WTC11 (cell line): ENCODE data around the gene CDCA5. TPM values are rescaled to one million over a fixed set of nuclear protein-coding genes. Genes with fewer than 3 reads are reported as not detected.

Experiments
- ELF4 ChIP-seq: sonication (generic); formaldehyde crosslinking; IDR thresholded peaks from 2 replicates; pipeline ENCODE4 v1.8.1; 2022; ENCODE audit warnings: low read depth, mild to moderate bottlenecking, moderate library complexity, missing genetic modification reagents
- GABPB1 ChIP-seq: sonication (generic); formaldehyde crosslinking; IDR thresholded peaks from 2 replicates; pipeline ENCODE4 v1.8.1; 2023; ENCODE audit warnings: mild to moderate bottlenecking, missing genetic modification reagents
- JUN ChIP-seq: sonication (generic); formaldehyde crosslinking; IDR thresholded peaks from 2 replicates; pipeline ENCODE4 v1.8.0; 2023; ENCODE audit warnings: mild to moderate bottlenecking, missing genetic modification reagents
- KAT7 ChIP-seq: sonication (generic); formaldehyde crosslinking; IDR thresholded peaks from 2 replicates; pipeline ENCODE4 v1.8.1; 2023; ENCODE audit warnings: missing genetic modification reagents, mild to moderate bottlenecking, borderline replicate concordance
- MXD4 ChIP-seq: fragments of 250-450 bp; sonication (Bioruptor Pico); IDR thresholded peaks from 2 replicates; pipeline ENCODE4 v1.8.0; 2021; ENCODE audit warnings: mild to moderate bottlenecking, moderate library complexity, borderline replicate concordance
- RELA ChIP-seq: sonication (generic); formaldehyde crosslinking; IDR thresholded peaks from 2 replicates; pipeline ENCODE4 v1.8.1; 2022; ENCODE audit warnings: missing genetic modification reagents, mild to moderate bottlenecking, borderline replicate concordance
- SOX15 ChIP-seq: fragments of 250-450 bp; sonication (Bioruptor Pico); IDR thresholded peaks from 2 replicates; pipeline ENCODE4 v1.9.0; 2021; ENCODE audit warnings: mild to moderate bottlenecking
- TEAD4 ChIP-seq: sonication (generic); formaldehyde crosslinking; IDR thresholded peaks from 2 replicates; pipeline ENCODE4 v1.8.0; 2022; ENCODE audit warnings: mild to moderate bottlenecking, missing genetic modification reagents
- total RNA-seq: library from RNA; stranded (reverse); gene quantifications from 3 replicates; pipeline ENCODE4 v1.2.3, GENCODE V29; 2021
- TF ChIP-seq, protein P1 (sequence below): sonication (generic); formaldehyde crosslinking; IDR thresholded peaks from 2 replicates; pipeline ENCODE4 v1.8.1; 2023; ENCODE audit warnings: mild to moderate bottlenecking, missing genetic modification reagents
- TF ChIP-seq, protein P2 (sequence below): sonication (generic); formaldehyde crosslinking; conservative IDR thresholded peaks from 2 replicates; pipeline ENCODE4 v1.8.1; 2022; ENCODE audit warnings: mild to moderate bottlenecking, missing genetic modification reagents
- TF ChIP-seq, protein P3 (sequence below): sonication (generic); formaldehyde crosslinking; IDR thresholded peaks from 2 replicates; pipeline ENCODE4 v1.8.1; 2023; ENCODE audit warnings: mild to moderate bottlenecking, missing genetic modification reagents
- TF ChIP-seq, protein P4 (sequence below): sonication (generic); formaldehyde crosslinking; IDR thresholded peaks from 2 replicates; pipeline ENCODE4 v1.8.1; 2022; ENCODE audit warnings: missing genetic modification reagents, borderline replicate concordance
- TF ChIP-seq, protein P5 (sequence below): fragments of 250-450 bp; sonication (Bioruptor Pico); IDR thresholded peaks from 2 replicates; pipeline ENCODE4 v2.1.2; 2022; ENCODE audit warnings: mild to moderate bottlenecking, moderate library complexity
- TF ChIP-seq, protein P6 (sequence below): sonication (generic); formaldehyde crosslinking; IDR thresholded peaks from 2 replicates; pipeline ENCODE4 v1.8.1; 2023; ENCODE audit warnings: mild to moderate bottlenecking, missing genetic modification reagents, moderate library complexity
- TF ChIP-seq, protein P7 (sequence below): sonication (generic); formaldehyde crosslinking; IDR thresholded peaks from 2 replicates; pipeline ENCODE4 v1.8.0; 2023; ENCODE audit warnings: mild to moderate bottlenecking, missing genetic modification reagents
- TF ChIP-seq, protein P8 (sequence below): sonication (generic); formaldehyde crosslinking; conservative IDR thresholded peaks from 2 replicates; pipeline ENCODE4 v1.8.1; 2023; ENCODE audit warnings: mild to moderate bottlenecking, low read depth, missing genetic modification reagents, moderate library complexity
- TF ChIP-seq, protein P9 (sequence below): sonication (generic); formaldehyde crosslinking; IDR thresholded peaks from 2 replicates; pipeline ENCODE4 v1.8.0; 2023; ENCODE audit warnings: missing genetic modification reagents, mild to moderate bottlenecking, borderline replicate concordance

Gene CDCA5
- total RNA-seq, 1 experiment from 2014 or later = 95.9 TPM

DNA sequence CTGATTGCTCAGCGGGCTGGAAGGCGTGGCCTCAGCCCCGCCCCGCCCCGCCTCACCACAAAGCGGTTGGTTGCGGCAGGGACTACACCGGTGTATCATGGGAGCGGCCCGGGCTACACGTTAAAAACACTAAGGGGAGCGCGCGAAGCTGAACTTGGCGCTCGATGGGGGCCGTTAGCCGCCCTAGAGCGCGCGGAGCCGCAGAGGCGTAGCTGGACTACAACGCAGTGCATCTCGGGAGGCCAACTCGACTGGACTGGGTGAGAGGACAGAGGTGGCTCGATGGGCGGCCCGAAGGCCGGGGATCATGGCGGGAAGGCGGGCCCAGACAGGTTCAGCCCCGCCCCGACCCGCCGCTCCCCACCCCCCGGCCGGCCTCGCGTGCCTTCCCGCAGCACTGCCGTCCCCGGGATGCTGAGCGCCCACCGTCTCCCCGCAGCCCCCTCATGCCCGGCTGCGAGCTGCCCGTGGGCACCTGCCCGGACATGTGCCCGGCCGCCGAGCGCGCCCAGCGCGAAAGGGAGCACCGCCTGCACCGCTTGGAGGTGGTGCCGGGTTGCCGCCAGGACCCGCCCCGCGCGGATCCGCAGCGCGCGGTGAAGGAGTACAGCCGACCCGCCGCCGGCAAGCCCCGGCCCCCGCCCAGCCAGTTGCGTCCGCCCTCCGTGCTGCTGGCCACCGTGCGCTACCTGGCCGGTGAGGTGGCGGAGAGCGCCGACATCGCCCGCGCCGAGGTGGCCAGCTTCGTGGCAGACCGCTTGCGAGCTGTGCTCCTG lies 42.8 kb downstream of the CDCA5 start, which contains the start of gene SAC3D1 (continued):
- TF ChIP-seq, protein P1, sequence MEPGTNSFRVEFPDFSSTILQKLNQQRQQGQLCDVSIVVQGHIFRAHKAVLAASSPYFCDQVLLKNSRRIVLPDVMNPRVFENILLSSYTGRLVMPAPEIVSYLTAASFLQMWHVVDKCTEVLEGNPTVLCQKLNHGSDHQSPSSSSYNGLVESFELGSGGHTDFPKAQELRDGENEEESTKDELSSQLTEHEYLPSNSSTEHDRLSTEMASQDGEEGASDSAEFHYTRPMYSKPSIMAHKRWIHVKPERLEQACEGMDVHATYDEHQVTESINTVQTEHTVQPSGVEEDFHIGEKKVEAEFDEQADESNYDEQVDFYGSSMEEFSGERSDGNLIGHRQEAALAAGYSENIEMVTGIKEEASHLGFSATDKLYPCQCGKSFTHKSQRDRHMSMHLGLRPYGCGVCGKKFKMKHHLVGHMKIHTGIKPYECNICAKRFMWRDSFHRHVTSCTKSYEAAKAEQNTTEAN = no peak
- TF ChIP-seq, protein P2, sequence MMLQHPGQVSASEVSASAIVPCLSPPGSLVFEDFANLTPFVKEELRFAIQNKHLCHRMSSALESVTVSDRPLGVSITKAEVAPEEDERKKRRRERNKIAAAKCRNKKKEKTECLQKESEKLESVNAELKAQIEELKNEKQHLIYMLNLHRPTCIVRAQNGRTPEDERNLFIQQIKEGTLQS (CRISPR knock-in tag) = no peak
- TF ChIP-seq, protein P3, sequence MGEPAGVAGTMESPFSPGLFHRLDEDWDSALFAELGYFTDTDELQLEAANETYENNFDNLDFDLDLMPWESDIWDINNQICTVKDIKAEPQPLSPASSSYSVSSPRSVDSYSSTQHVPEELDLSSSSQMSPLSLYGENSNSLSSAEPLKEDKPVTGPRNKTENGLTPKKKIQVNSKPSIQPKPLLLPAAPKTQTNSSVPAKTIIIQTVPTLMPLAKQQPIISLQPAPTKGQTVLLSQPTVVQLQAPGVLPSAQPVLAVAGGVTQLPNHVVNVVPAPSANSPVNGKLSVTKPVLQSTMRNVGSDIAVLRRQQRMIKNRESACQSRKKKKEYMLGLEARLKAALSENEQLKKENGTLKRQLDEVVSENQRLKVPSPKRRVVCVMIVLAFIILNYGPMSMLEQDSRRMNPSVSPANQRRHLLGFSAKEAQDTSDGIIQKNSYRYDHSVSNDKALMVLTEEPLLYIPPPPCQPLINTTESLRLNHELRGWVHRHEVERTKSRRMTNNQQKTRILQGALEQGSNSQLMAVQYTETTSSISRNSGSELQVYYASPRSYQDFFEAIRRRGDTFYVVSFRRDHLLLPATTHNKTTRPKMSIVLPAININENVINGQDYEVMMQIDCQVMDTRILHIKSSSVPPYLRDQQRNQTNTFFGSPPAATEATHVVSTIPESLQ (CRISPR knock-in tag) = no peak
- TF ChIP-seq, protein P4, sequence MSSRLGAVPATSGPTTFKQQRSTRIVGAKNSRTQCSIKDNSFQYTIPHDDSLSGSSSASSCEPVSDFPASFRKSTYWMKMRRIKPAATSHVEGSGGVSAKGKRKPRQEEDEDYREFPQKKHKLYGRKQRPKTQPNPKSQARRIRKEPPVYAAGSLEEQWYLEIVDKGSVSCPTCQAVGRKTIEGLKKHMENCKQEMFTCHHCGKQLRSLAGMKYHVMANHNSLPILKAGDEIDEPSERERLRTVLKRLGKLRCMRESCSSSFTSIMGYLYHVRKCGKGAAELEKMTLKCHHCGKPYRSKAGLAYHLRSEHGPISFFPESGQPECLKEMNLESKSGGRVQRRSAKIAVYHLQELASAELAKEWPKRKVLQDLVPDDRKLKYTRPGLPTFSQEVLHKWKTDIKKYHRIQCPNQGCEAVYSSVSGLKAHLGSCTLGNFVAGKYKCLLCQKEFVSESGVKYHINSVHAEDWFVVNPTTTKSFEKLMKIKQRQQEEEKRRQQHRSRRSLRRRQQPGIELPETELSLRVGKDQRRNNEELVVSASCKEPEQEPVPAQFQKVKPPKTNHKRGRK (CRISPR knock-in tag) = no peak
- TF ChIP-seq ELF4 (CRISPR knock-in tag) (no peak), RELA (CRISPR knock-in tag) (peak; percentile 92; the same call in 1 of the 2 replicates), KAT7 (peak; percentile 99; the same call in 1 of the 2 replicates), SOX15 (CRISPR knock-in tag) (no peak), MXD4 (CRISPR knock-in tag) (no peak), TEAD4 (no peak), JUN (peak; percentile 40; the same call in 1 of the 2 replicates), GABPB1 (CRISPR knock-in tag) (no peak)
- TF ChIP-seq, protein P5, sequence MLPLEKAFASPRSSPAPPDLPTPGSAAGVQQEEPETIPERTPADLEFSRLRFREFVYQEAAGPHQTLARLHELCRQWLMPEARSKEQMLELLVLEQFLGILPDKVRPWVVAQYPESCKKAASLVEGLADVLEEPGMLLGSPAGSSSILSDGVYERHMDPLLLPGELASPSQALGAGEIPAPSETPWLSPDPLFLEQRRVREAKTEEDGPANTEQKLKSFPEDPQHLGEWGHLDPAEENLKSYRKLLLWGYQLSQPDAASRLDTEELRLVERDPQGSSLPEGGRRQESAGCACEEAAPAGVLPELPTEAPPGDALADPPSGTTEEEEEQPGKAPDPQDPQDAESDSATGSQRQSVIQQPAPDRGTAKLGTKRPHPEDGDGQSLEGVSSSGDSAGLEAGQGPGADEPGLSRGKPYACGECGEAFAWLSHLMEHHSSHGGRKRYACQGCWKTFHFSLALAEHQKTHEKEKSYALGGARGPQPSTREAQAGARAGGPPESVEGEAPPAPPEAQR (CRISPR knock-in tag) = no peak
- TF ChIP-seq, protein P6, sequence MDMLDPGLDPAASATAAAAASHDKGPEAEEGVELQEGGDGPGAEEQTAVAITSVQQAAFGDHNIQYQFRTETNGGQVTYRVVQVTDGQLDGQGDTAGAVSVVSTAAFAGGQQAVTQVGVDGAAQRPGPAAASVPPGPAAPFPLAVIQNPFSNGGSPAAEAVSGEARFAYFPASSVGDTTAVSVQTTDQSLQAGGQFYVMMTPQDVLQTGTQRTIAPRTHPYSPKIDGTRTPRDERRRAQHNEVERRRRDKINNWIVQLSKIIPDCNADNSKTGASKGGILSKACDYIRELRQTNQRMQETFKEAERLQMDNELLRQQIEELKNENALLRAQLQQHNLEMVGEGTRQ (CRISPR knock-in tag) = peak; percentile 39
- TF ChIP-seq, protein P7, sequence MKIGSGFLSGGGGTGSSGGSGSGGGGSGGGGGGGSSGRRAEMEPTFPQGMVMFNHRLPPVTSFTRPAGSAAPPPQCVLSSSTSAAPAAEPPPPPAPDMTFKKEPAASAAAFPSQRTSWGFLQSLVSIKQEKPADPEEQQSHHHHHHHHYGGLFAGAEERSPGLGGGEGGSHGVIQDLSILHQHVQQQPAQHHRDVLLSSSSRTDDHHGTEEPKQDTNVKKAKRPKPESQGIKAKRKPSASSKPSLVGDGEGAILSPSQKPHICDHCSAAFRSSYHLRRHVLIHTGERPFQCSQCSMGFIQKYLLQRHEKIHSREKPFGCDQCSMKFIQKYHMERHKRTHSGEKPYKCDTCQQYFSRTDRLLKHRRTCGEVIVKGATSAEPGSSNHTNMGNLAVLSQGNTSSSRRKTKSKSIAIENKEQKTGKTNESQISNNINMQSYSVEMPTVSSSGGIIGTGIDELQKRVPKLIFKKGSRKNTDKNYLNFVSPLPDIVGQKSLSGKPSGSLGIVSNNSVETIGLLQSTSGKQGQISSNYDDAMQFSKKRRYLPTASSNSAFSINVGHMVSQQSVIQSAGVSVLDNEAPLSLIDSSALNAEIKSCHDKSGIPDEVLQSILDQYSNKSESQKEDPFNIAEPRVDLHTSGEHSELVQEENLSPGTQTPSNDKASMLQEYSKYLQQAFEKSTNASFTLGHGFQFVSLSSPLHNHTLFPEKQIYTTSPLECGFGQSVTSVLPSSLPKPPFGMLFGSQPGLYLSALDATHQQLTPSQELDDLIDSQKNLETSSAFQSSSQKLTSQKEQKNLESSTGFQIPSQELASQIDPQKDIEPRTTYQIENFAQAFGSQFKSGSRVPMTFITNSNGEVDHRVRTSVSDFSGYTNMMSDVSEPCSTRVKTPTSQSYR (CRISPR knock-in tag) = no peak
- TF ChIP-seq, protein P8, sequence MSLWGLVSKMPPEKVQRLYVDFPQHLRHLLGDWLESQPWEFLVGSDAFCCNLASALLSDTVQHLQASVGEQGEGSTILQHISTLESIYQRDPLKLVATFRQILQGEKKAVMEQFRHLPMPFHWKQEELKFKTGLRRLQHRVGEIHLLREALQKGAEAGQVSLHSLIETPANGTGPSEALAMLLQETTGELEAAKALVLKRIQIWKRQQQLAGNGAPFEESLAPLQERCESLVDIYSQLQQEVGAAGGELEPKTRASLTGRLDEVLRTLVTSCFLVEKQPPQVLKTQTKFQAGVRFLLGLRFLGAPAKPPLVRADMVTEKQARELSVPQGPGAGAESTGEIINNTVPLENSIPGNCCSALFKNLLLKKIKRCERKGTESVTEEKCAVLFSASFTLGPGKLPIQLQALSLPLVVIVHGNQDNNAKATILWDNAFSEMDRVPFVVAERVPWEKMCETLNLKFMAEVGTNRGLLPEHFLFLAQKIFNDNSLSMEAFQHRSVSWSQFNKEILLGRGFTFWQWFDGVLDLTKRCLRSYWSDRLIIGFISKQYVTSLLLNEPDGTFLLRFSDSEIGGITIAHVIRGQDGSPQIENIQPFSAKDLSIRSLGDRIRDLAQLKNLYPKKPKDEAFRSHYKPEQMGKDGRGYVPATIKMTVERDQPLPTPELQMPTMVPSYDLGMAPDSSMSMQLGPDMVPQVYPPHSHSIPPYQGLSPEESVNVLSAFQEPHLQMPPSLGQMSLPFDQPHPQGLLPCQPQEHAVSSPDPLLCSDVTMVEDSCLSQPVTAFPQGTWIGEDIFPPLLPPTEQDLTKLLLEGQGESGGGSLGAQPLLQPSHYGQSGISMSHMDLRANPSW = peak; percentile 93; the same call in 1 of the 2 replicates
- TF ChIP-seq, protein P9, sequence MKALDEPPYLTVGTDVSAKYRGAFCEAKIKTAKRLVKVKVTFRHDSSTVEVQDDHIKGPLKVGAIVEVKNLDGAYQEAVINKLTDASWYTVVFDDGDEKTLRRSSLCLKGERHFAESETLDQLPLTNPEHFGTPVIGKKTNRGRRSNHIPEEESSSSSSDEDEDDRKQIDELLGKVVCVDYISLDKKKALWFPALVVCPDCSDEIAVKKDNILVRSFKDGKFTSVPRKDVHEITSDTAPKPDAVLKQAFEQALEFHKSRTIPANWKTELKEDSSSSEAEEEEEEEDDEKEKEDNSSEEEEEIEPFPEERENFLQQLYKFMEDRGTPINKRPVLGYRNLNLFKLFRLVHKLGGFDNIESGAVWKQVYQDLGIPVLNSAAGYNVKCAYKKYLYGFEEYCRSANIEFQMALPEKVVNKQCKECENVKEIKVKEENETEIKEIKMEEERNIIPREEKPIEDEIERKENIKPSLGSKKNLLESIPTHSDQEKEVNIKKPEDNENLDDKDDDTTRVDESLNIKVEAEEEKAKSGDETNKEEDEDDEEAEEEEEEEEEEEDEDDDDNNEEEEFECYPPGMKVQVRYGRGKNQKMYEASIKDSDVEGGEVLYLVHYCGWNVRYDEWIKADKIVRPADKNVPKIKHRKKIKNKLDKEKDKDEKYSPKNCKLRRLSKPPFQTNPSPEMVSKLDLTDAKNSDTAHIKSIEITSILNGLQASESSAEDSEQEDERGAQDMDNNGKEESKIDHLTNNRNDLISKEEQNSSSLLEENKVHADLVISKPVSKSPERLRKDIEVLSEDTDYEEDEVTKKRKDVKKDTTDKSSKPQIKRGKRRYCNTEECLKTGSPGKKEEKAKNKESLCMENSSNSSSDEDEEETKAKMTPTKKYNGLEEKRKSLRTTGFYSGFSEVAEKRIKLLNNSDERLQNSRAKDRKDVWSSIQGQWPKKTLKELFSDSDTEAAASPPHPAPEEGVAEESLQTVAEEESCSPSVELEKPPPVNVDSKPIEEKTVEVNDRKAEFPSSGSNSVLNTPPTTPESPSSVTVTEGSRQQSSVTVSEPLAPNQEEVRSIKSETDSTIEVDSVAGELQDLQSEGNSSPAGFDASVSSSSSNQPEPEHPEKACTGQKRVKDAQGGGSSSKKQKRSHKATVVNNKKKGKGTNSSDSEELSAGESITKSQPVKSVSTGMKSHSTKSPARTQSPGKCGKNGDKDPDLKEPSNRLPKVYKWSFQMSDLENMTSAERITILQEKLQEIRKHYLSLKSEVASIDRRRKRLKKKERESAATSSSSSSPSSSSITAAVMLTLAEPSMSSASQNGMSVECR (CRISPR knock-in tag) = 0 out of 2 replicates have a peak, but pooled peaks have one; percentile 58
